Measurements from ENCODE around the gene BAZ1B.

GRCh38 chr7:73423519-73424488 is 98.3 kb downstream of the BAZ1B start:
- TF ChIP-seq POLR2AphosphoS5 (IDR thresholded peaks at IDR 0.05; ENCODE audit: low read depth, low read length) (no peak), CTCF (IDR thresholded peaks at IDR 0.05) (no peak)
